ENCODE data around the gene SERPINB5. TPM values are rescaled to one million over a fixed set of nuclear protein-coding genes. Genes with fewer than 3 reads are reported as not detected.

SERPINB5 gene
- total RNA-seq, 1 donor: not detected

DNA sequence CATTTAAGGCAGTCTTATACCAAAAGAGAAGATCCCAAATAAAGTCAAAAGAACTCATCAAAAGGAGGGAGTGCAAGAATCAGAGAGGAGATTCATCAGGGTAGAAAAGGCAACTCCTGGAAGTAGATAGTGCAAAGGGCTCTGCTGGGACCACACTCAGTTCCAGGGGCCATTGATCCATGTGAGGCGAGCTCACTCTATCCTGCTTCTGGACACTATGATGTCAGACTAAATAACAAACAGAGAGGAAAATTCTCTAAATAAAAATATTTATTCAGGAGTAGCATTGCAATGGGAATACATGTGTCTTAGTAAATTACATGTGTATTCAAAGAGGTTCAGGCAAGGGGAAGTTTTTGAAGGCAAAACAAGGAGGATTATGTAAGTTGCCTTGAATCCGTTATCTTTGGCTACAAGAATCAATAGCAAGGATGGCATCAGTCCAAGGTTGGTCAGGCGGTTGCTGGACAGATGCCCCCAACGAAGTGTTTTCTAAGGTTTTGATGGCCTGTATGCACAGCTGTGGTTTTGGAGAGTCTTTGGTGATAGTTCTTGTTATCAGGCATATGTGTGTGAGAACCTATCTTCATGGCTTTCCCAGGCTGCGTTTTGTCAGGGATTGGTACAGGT, 52.2 kb downstream of the SERPINB5 start:
- no peaks in the 10 kb centered on the region for H3K27me3 ChIP-seq (ENCODE audit: insufficient read depth, low read length)
- H3K9me3 ChIP-seq (ENCODE audit: low read depth, low read length): no peaks in the 10 kb centered on the region
- no peak overlapping the region for H3K4me3 ChIP-seq (ENCODE audit: low read length)
- H3K4me1 ChIP-seq (ENCODE audit: insufficient read depth, low read length): no peaks in the 10 kb centered on the region

DNA sequence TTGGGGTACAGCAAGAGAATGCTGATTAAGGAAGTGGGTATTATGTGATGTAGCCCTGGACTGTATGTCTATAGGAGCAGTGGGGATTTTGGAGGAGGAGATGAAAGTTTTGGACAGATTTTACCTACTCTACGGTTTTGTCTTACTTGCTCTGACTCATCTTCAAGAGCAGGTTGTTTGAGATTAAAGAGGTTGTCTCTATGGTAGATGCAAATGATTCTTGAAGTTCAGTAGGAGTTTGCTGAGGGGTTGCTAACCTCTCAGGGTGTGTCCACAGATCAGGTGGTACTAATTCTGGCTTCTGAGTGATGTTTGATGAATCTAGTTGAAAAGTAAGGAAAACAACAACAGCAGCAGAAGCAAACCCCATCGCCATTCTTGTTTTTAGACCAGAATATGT, 55.7 kb downstream of the SERPINB5 start:
- Histone ChIP-seq H3K4me1 (ENCODE audit: insufficient read depth, low read length) (no peaks in the 10 kb centered on the region), H3K27me3 (ENCODE audit: insufficient read depth, low read length) (no peaks in the 10 kb centered on the region), H3K9me3 (ENCODE audit: low read depth, low read length) (no peaks in the 10 kb centered on the region), H3K4me3 (ENCODE audit: low read length) (no peak overlapping the region)

DNA sequence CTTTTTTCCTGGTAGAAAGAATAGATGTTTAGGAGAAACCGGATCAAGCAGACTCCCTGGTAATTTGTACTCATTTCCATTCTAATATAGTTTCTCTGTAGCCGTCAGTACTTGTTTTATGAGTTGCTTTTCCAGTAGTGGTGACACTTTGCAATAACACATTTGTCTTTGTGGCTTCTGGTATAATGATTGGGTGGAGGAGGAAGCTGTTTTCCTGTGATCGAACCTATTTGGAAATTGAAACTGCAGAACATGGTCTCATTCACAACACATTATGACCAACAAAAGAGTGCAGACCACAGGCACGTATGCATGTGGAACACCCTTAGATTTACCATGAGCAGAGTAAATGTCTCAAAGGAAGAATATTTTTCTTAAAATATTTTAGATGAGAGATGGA, 57.9 kb downstream of the SERPINB5 start:
- Histone ChIP-seq H3K4me3 (ENCODE audit: low read length) (no peak overlapping the region), H3K4me1 (ENCODE audit: insufficient read depth, low read length) (no peaks in the 10 kb centered on the region), H3K9me3 (ENCODE audit: low read depth, low read length) (no peaks in the 10 kb centered on the region)

DNA sequence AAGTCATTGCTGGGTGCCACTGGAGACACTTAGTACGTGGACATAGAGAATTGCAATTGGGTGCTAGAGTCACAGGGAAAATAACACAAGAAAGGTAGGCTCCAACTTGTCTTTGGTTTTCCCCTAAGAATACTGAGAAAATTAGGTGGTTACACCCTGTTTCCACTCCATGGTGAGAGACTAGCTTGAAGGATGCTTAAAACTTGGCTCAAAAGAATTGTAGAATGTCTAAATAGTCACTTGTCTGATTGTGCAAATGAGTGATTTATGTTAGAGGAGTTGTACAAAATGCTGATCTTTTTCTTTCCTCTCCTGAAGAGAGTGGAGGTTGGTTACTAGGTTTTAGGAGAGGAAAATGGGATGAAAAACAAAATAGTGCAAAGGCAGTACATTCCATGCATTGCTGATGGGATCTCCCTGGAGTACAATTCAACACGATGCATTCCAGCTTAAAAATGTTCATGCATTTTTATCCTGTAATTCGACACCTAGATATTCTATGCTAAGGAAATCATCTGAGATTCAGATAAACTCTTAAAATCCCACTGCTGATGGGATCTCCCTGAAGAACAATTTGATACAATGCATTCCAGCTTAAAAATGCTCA, 63.2 kb downstream of the SERPINB5 start:
- H3K9me3 ChIP-seq (ENCODE audit: low read depth, low read length): no peaks in the 10 kb centered on the region
- H3K4me3 ChIP-seq (ENCODE audit: low read length): no peak overlapping the region
- H3K27me3 ChIP-seq (ENCODE audit: insufficient read depth, low read length): no peaks in the 10 kb centered on the region
- no peaks in the 10 kb centered on the region for H3K4me1 ChIP-seq (ENCODE audit: insufficient read depth, low read length)

More for the DNA sequence above, 57.9 kb downstream of the SERPINB5 start:
- H3K27me3 ChIP-seq (ENCODE audit: insufficient read depth, low read length): no peaks in the 10 kb centered on the region

DNA sequence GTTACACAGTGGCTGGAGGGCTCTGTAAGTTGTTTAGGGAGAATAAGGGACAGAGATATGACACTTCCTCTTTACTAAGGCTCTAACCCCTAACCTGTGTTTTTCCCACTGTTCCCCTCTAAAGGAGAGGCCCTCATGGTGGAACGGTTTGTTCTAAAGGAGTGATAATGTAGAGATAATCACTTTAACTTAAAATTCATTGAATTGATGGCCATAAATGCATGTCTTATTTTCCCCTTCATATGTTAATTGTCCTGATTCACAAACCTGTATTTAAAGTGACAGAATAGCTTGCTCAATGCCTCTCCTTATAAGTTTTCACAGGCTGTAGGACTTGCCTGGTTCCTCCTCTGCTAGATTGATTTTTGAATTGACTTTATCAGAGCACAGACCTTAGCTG, 65.3 kb downstream of the SERPINB5 start, which contains the start of gene SERPINB12:
Gene SERPINB12, plus strand, starts transcription at position 301 of the 400 bp plus-strand sequence. CDS start 13,791 bp downstream, outside the sequence.
- Histone ChIP-seq H3K4me3 (ENCODE audit: low read length) (no peak within 1 kb of the TSS), H3K9me3 (ENCODE audit: low read depth, low read length) (no peaks in the 10 kb centered on the region), H3K27me3 (ENCODE audit: insufficient read depth, low read length) (no peaks in the 10 kb centered on the region), H3K4me1 (ENCODE audit: insufficient read depth, low read length) (no peaks in the 10 kb centered on the region)

DNA sequence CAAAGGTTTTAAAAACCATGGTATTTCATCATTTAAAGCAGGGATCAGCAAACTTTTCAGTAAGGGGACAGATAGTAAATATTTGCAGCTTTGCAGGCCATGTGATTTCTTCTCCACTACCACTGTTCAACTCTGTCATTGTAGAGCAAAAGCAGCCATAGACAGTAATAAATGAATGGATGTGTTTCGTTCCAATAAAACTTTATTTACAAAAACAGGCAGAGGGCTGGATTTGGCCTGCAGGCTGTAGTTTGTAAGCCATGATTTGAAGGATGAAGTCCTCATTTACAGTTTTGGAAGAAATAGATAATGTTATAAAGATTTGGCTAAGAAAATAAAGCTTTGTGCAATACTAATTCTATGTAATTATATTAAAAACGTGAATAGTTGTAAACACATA, 67.3 kb downstream of the SERPINB5 start:
- no peak overlapping the region for H3K4me3 ChIP-seq (ENCODE audit: low read length)
- H3K27me3 ChIP-seq (ENCODE audit: insufficient read depth, low read length): no peaks in the 10 kb centered on the region
- H3K9me3 ChIP-seq (ENCODE audit: low read depth, low read length): no peaks in the 10 kb centered on the region
- no peaks in the 10 kb centered on the region for H3K4me1 ChIP-seq (ENCODE audit: insufficient read depth, low read length)

DNA sequence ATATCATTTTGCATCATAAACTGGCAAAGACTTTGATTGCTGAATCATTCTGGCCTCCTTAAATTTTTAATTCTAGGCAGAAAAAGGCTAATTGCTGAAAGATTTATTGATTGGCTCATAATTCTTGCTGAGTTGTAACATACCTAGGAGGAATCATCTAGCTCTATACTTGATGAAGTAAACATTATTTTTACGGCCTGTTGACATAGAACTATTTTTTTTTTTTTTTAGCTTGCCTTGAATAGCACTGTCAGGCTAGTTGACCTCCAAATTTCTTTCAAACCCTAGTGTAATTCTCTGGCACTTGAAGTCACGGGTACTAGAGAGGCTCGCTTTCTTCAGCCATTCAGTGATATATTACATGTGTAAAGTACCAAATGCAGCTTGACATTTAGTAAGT, 68.2 kb downstream of the SERPINB5 start:
- Histone ChIP-seq H3K4me1 (ENCODE audit: insufficient read depth, low read length) (no peaks in the 10 kb centered on the region), H3K27me3 (ENCODE audit: insufficient read depth, low read length) (no peaks in the 10 kb centered on the region), H3K9me3 (ENCODE audit: low read depth, low read length) (no peaks in the 10 kb centered on the region), H3K4me3 (ENCODE audit: low read length) (no peak overlapping the region)

DNA sequence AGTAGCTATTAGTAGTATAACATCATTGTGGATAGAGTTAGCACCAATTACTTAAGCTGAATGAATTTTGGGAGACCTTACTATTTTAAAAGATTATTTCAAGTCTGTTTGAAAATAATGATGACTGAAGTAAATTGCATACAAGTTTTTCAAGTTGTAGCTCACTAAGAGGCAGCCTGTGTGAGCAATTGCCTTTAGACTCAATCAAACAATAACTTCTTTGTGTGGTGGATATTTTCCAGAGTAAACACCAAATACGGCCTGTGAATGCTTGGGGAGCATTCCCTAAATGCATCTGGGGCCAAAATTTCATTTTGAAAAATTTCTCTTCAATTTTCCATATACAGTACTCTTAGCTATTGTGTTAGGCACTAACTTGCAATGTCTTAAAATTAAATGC, 73.3 kb downstream of the SERPINB5 start:
- Histone ChIP-seq H3K4me3 (ENCODE audit: low read length) (no peak overlapping the region), H3K9me3 (ENCODE audit: low read depth, low read length) (no peaks in the 10 kb centered on the region), H3K27me3 (ENCODE audit: insufficient read depth, low read length) (peaks cover 2% of the 10 kb centered on the region), H3K4me1 (ENCODE audit: insufficient read depth, low read length) (no peaks in the 10 kb centered on the region)

DNA sequence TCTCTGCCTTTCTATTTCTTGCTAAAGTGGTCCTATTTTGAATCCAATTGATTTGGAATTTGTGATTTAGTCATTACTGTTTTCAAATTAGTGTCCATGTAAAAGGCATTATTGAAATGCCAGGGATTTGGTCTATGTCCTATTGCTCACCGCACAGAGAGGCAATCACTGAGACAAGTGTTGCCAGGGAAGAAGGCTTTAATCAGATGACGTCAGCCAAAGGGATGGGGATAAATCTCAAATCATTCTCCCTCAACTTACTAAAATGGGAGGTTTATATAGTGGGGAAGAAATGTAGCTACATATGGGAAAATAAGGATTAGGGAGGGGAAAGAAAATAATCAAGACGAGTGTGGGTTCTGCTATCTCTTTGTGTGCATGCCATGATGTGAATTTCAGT, 75.0 kb downstream of the SERPINB5 start:
- Histone ChIP-seq H3K27me3 (ENCODE audit: insufficient read depth, low read length) (peaks cover 2% of the 10 kb centered on the region), H3K9me3 (ENCODE audit: low read depth, low read length) (no peaks in the 10 kb centered on the region), H3K4me3 (ENCODE audit: low read length) (no peak overlapping the region), H3K4me1 (ENCODE audit: insufficient read depth, low read length) (no peaks in the 10 kb centered on the region)

DNA sequence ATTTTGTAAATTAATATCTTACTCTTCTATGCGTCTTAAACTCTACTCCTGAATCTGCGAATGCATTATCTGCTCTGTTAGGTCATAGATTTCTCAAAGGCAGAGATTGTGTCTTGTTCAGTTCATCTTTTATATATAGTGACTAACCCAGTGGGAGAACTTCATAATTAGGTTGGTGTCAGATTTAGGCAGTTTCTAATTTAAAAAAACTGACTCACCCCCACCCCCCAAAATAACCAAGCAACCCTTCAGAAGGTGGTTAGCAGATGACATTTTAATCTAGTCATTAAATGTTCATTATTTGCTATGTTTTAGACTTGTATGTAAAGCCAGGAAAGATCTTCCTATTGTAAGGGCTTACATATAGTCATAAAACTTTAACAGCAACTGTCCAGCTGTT, 75.8 kb downstream of the SERPINB5 start:
- no peaks in the 10 kb centered on the region for H3K9me3 ChIP-seq (ENCODE audit: low read depth, low read length)
- no peaks in the 10 kb centered on the region for H3K4me1 ChIP-seq (ENCODE audit: insufficient read depth, low read length)
- H3K27me3 ChIP-seq (ENCODE audit: insufficient read depth, low read length): peaks cover 2% of the 10 kb centered on the region
- H3K4me3 ChIP-seq (ENCODE audit: low read length): no peak overlapping the region

DNA sequence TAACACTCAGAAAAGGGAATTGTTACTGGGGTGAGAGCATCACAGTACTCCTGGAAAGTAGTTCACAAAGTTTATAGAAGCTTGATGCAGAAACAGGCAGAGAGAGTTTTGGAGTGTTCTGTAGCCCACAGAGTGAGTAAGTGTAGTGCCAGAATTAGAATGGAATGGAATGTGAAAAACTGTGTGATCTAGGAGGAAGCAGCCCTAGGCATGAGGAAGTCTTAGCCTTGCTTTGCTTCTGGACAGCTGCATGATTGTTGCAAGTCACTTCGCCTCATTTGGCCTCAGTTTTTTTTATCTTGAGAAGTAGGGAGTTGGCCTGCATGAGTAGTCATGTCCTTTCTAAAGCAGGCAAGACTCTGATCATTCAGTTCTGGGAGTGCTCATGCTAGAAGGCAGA, 76.3 kb downstream of the SERPINB5 start:
- Histone ChIP-seq H3K4me1 (ENCODE audit: insufficient read depth, low read length) (no peaks in the 10 kb centered on the region), H3K27me3 (ENCODE audit: insufficient read depth, low read length) (peaks cover 2% of the 10 kb centered on the region), H3K4me3 (ENCODE audit: low read length) (no peak overlapping the region), H3K9me3 (ENCODE audit: low read depth, low read length) (no peaks in the 10 kb centered on the region)

Other genes with a start within 250 kb of the SERPINB5 start
- gene BCL2, start 157.2 kb upstream of the SERPINB5 start, total RNA-seq: 78.2 TPM
- 16.9 TPM for gene KDSR, start 109.8 kb upstream of the SERPINB5 start, total RNA-seq
- 40.8 TPM for gene VPS4B, start 54.5 kb upstream of the SERPINB5 start, total RNA-seq
- gene SERPINB12, start 65.4 kb downstream of the SERPINB5 start, total RNA-seq: not detected
- not detected for gene SERPINB13, start 110.4 kb downstream of the SERPINB5 start, total RNA-seq
- gene SERPINB4, start 167.3 kb downstream of the SERPINB5 start, total RNA-seq: not detected
- gene SERPINB3, start 184.9 kb downstream of the SERPINB5 start, total RNA-seq: not detected
- not detected for gene SERPINB11, start 226.0 kb downstream of the SERPINB5 start, total RNA-seq